Body of pancreas (tissue), 4 donors: ENCODE results near the gene SIPA1L2. TPM values are rescaled to one million over a fixed set of nuclear protein-coding genes. Genes with fewer than 3 reads are reported as not detected.

Experiments used
- ATAC-seq: fragments of 150-250 bp; one replicate; pipeline ENCODE4 v1.9.1; 2016
- DNase-seq, 4 donors: peaks; one replicate each; pipeline ENCODE4 v3.0.0-alpha.2; 2019
- H3K27ac ChIP-seq, 4 donors: fragments of 200-600 bp; sonication (generic); 1 replicate in 3 of 4; 2 replicates in 1 of 4; pipeline versions ENCODE4 v1.5.1 to v1.6.1; 2016 to 2019; ENCODE audit warnings: mild to moderate bottlenecking in 1 of 4, mixed read lengths in 1 of 4, moderate library complexity in 1 of 4
- H3K27me3 ChIP-seq, 2 donors: fragments of 200-600 bp; sonication (generic); one replicate each; pipeline ENCODE4 v1.6.0; 2016; ENCODE audit warnings: mild to moderate bottlenecking in 1 of 2
- H3K36me3 ChIP-seq, 2 donors: fragments of 200-600 bp; sonication (generic); replicated peaks in 1 of 2; 2 replicates each; pipeline ENCODE4 v1.5.1; 2016; ENCODE audit warnings: low read depth in 2 of 2; ENCODE audit not compliant: insufficient read depth in 1 of 2
- H3K4me1 ChIP-seq: fragments of 200-600 bp; sonication (generic); one replicate; pipeline ENCODE4 v1.6.0; 2016
- H3K4me3 ChIP-seq, 2 donors: fragments of 200-600 bp; sonication (generic); 1 replicate in 1 of 2; 2 replicates in 1 of 2; pipeline ENCODE4 v1.5.1; 2016 to 2019
- H3K9me3 ChIP-seq, 3 donors: fragments of 200-600 bp; sonication (generic); 1 replicate in 2 of 3; 2 replicates in 1 of 3; pipeline ENCODE4 v1.5.1; 2016
- POLR2A ChIP-seq, 3 donors: fragments of 450-650 bp; IDR thresholded peaks; one replicate each; pipeline ENCODE4 v1.6.1; 2016; ENCODE audit warnings: antibody characterized with exemption in 3 of 3, mild to moderate bottlenecking in 2 of 3
- WGBS, 2 donors: methylation state at CpG; one replicate each; pipeline ENCODE4 v1.1.5; 2017; 5-methylcytosine and 5-hydroxymethylcytosine counted together
- intact Hi-C: fragments of 100-400 bp; cut with DNase I; formaldehyde crosslinking; loops from one replicate; pipeline ENCODE4 v1.15.1; 2023
- total RNA-seq, 2 donors: library from RNA; depleted of rRNA; stranded (reverse); fragments of >200 nt; gene quantifications; one replicate each; pipeline ENCODE4 v1.1.0, GENCODE V29; 2016
- TF ChIP-seq, protein P1 (sequence below), 7 experiments: fragments of 450-650 bp in 4 of 7; fragments of 200-600 bp in 3 of 7; sonication (generic) in 3 of 7; IDR thresholded peaks; one replicate each; pipeline ENCODE4 v1.5.1; 2016 to 2019; ENCODE audit warnings: antibody characterized with exemption in 7 of 7

The SIPA1L2 gene
- total RNA-seq, 2 donors from 2014 or later, result 5.6 to 8.6 TPM

DNA sequence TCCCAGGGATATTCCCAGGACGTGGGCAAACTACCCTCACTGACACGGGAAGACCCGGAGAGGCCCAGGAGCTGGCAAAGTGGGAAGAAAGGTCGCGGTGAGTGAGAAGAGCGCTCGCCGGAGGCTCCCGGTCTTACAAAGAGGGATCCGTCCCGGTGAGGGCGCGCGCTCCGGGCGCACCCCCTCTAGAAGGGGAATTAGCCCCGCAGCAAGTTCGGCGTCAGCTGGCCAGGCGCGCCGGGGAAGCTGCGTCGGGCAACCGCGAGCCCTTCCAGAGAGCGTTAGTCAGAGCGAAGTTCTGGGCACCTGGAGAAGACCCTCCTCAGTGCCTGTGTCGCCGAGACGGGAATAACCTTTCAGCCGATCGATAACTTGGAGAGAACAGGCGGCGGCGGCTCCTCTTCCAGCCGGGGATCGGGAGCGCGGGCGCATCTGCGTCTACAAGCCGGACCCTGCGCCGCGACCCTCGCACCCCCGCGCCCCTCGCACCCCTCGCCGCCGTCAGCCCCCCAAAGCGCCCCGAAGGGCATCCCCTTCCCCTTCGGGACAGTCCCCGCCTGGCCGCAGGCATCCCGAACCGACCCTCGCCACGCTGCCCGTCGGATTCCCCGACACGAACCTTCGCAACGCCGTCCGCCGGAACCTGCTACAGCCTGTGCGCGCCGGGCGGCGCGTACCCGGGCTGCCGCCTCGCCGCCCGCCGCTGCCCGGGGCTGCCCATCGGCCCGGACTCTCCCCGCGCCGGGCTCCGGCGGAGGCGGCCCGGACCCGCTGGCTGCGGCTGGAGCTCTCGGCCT, 485 bp downstream of the SIPA1L2 start:
- Histone ChIP-seq H3K4me3 (peak overlapping the region; percentile 58 to 60), H3K27me3 (no peaks in the 10 kb centered on the region), H3K27ac (peak overlapping the region in 3 of 4 donors; percentile 41 to 85 (median 59)), H3K36me3 (no peaks in the 10 kb centered on the region), H3K9me3 (no peaks in the 10 kb centered on the region), H3K4me1 (peaks cover 18% of the 10 kb centered on the region)
- intact Hi-C loops, result loop anchor here (10.0 kb wide), 2 partner anchors 315 to 395 kb away; no protein-coding TSS in a partner anchor
- 0% methylated on average over 10 to 66 of the region's 96 CpGs for WGBS, 2 donors
- DNase-seq (peak in 3 of 4 donors; percentile 29 to 39 (median 30)), ATAC-seq (no peak)
- TF ChIP-seq, protein P1, sequence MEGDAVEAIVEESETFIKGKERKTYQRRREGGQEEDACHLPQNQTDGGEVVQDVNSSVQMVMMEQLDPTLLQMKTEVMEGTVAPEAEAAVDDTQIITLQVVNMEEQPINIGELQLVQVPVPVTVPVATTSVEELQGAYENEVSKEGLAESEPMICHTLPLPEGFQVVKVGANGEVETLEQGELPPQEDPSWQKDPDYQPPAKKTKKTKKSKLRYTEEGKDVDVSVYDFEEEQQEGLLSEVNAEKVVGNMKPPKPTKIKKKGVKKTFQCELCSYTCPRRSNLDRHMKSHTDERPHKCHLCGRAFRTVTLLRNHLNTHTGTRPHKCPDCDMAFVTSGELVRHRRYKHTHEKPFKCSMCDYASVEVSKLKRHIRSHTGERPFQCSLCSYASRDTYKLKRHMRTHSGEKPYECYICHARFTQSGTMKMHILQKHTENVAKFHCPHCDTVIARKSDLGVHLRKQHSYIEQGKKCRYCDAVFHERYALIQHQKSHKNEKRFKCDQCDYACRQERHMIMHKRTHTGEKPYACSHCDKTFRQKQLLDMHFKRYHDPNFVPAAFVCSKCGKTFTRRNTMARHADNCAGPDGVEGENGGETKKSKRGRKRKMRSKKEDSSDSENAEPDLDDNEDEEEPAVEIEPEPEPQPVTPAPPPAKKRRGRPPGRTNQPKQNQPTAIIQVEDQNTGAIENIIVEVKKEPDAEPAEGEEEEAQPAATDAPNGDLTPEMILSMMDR (IDR thresholded peaks at IDR 0.05), result peak in 1 of 7 experiments; percentile 27
- no peak for TF ChIP-seq POLR2A (IDR thresholded peaks at IDR 0.05)

DNA sequence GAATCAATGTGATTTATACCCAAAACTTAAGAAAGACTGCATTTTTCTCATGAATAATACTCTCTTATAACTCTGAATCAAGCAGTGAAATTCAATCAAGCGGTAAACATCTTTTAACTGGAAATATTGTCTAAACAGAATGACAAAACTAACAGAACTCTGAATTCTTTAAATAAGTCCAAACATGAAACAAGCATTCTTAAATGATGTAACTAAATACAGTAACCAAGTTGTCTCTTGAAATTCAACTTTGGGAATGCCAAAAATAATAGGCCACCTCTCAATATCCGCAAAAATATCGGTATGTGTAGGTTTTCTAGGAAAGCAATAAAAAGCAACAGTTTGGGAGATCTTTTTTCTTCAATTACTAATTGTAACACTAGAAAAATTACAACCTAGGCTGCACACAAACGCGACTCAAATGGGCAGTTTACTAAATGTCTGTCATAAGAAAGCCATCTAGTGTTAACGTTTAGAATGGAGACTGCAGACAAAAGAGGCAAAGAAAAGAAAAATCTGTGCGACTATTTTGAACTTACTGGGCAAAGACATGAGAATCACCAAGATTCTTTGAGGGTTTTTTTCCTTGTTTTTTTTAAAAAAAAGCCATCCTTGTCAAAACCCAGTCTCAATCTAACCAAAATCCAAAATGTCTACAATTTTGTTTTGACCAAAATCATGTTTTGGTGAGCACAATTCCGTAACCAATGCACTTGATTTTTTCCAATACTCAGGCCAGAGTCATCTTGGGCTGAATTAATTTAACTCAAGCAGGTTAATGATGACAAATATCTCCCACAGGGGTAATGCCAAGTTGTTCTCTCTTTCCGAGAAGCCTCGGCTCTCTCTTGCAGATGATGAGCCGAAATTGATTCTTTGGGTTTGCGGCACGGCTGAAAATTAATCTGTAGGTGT, 1.3 kb downstream of the SIPA1L2 start:
- H3K27me3 ChIP-seq, result no peaks in the 10 kb centered on the region
- no peak for ATAC-seq
- TF ChIP-seq, protein P1 (IDR thresholded peaks at IDR 0.05), result peak in 3 of 7 experiments; percentile 22 to 36 (median 27)
- no peak for TF ChIP-seq POLR2A (IDR thresholded peaks at IDR 0.05)
- peak overlapping the region in 1 of 2 donors; percentile 58 for H3K4me3 ChIP-seq
- H3K27ac ChIP-seq, result peak overlapping the region in 3 of 4 donors; percentile 41 to 85 (median 59)
- H3K4me1 ChIP-seq, result peaks cover 18% of the 10 kb centered on the region
- intact Hi-C loops, result no loop called here
- 24 to 28% methylated on average over 13 of the region's 13 CpGs for WGBS, 2 donors
- H3K36me3 ChIP-seq, result no peaks in the 10 kb centered on the region
- no peaks in the 10 kb centered on the region for H3K9me3 ChIP-seq
- no peak for DNase-seq

GRCh38 chr1:232627645-232628334, 2.1 kb downstream of the SIPA1L2 start:
- Histone ChIP-seq H3K9me3 (no peaks in the 10 kb centered on the region), H3K4me1 (peaks cover 18% of the 10 kb centered on the region), H3K4me3 (no peak overlapping the region), H3K36me3 (no peaks in the 10 kb centered on the region), H3K27ac (peak overlapping the region in 1 of 4 donors; percentile 5), H3K27me3 (no peaks in the 10 kb centered on the region)
- TF ChIP-seq POLR2A (IDR thresholded peaks at IDR 0.05), result no peak
- TF ChIP-seq, protein P1 (IDR thresholded peaks at IDR 0.05), result peak in 5 of 7 experiments; percentile 14 to 68 (median 46)
- ATAC-seq (no peak), DNase-seq (peak in 1 of 4 donors; percentile 36)
- WGBS, 2 donors, result 28 to 33% methylated on average over 4 of the region's 4 CpGs
- intact Hi-C loops, result no loop called here

GRCh38 chr1:232627171-232627570, 2.8 kb downstream of the SIPA1L2 start:
- TF ChIP-seq, protein P1 (IDR thresholded peaks at IDR 0.05), result no peak
- no peak for DNase-seq
- Histone ChIP-seq H3K36me3 (no peaks in the 10 kb centered on the region), H3K27ac (no peak overlapping the region), H3K27me3 (no peaks in the 10 kb centered on the region), H3K4me3 (no peak overlapping the region), H3K4me1 (peaks cover 18% of the 10 kb centered on the region), H3K9me3 (no peaks in the 10 kb centered on the region)
- 62 to 64% methylated on average over 4 of the region's 4 CpGs for WGBS, 2 donors
- no peak for ATAC-seq
- intact Hi-C loops, result no loop called here
